Pancreas (tissue), 10 donors: ENCODE data around the gene MANBA. TPM values are rescaled to one million over a fixed set of nuclear protein-coding genes. Genes with fewer than 3 reads are reported as not detected.
A peak's percentile ranks its signal among the peaks of the same experiment; 100 is the strongest.
"Not testable (repeated sequence)": the region's sequence is repeated elsewhere in the genome, so short reads cannot be mapped to it uniquely, and the experiment has no call there.

Experiments used
- ATAC-seq, 4 donors: fragments of 200-7000 bp; cut with Tn5 transposase; one replicate each; pipeline versions ENCODE4 v1.8.0 to v1.9.1; 2020; ENCODE audit warnings: mild to moderate bottlenecking in 4 of 4, moderate library complexity in 4 of 4
- DNase-seq, 6 donors: peaks; one replicate each; pipeline ENCODE4 v3.0.0-alpha.2; 2020
- FAIRE-seq: peaks from 2 replicates; lab custom pipeline; 2012; peaks lifted over from hg19 to GRCh38; lab: Jason Lieb, UNC
- H3K27ac ChIP-seq, 4 donors: fragments of 200-600 bp; sonication (generic); 1 replicate in 3 of 4; 2 replicates in 1 of 4; pipeline versions ENCODE4 v1.5.0 to v1.8.0; 2020
- H3K27me3 ChIP-seq, 4 donors: fragments of 200-600 bp; one replicate each; pipeline ENCODE4 v1.8.0; 2021
- H3K36me3 ChIP-seq, 3 donors: fragments of 200-600 bp; sonication (generic) in 1 of 3; one replicate each; pipeline versions ENCODE4 v1.5.0 to v1.8.0; 2020 to 2021
- H3K4me1 ChIP-seq, 3 donors: fragments of 200-600 bp; one replicate each; pipeline ENCODE4 v1.8.0; 2021
- H3K4me3 ChIP-seq, 4 donors: fragments of 200-600 bp; sonication (generic) in 2 of 4; one replicate each; pipeline versions ENCODE4 v1.5.0 to v1.8.0; 2020 to 2021
- H3K9me3 ChIP-seq, 4 donors: fragments of 200-600 bp; one replicate each; pipeline ENCODE4 v1.8.0; 2021
- CTCF ChIP-seq, 4 donors: fragments of 200-600 bp; sonication (generic) in 3 of 4; IDR thresholded peaks; one replicate each; pipeline versions ENCODE4 v1.5.0 to v1.8.0; 2021; ENCODE audit warnings: antibody characterized with exemption in 4 of 4
- WGBS, 2 donors: extraction: QIAGEN DNeasy Blood & Tissue Kit; methylation state at CpG; one replicate each; pipeline ENCODE4 v1.1.7; 2013; 5-methylcytosine and 5-hydroxymethylcytosine counted together
- intact Hi-C, 3 donors: fragments of 100-400 bp; cut with DNase I; formaldehyde crosslinking; loops; one replicate each; pipeline versions ENCODE4 v1.11.1 to v1.14.2; 2022
- polyA plus RNA-seq, 2 donors: library from polyadenylated mRNA; stranded (reverse); fragments of 200-250 nt; gene quantifications; one replicate each; pipeline ENCODE4 v1.2.3, GENCODE V29; 2013
- total RNA-seq, 6 donors: library from RNA; stranded (reverse); fragmentation: NEBNext Ultra II Directional in 4 of 6; extraction: Animal tissue kit (Norgen Biotek cat#: 25700) in 4 of 6; gene quantifications; one replicate each; pipeline versions ENCODE4 v1.2.1 to v1.2.4, GENCODE V29; 2021 to 2023
- donor health status: healthy with polysubstance abuse.
- donor health status: DM: no; HTN: no; CAD: no; lungs with moderate emphysema.
- donor health status: DM: no; HTN: no; CAD: no.
- donor health status: control.
- donor health status: control.
- donor health status: Bipolar disorder and iron deficiency.
- donor health status: DM: yes; HTN: yes; CAD: no.
- donor health status: DM: no; HTN: no; CAD: no.
- donor health status: DM: no; HTN: no; CAD: no.
- donor health status: DM: yes; HTN: yes; CAD: no.

Gene MANBA
- total and polyA plus RNA-seq, 8 donors, result 7.8 to 22.0 (median 10.7) TPM

- no peak overlapping the region for H3K4me3 ChIP-seq
- intact Hi-C loops, result no loop called here
- WGBS, 2 donors, result 63 to 86% methylated on average over 1 of the region's 1 CpG
- H3K27me3 ChIP-seq, result no peaks in the 10 kb centered on the region
- H3K4me1 ChIP-seq, result no peaks in the 10 kb centered on the region
- TF ChIP-seq CTCF (IDR thresholded peaks at IDR 0.05), result no peak
- ATAC-seq (peak in 2 of 4 donors; percentile 30 to 52), DNase-seq (no peak), FAIRE-seq (no peak)
- no peak overlapping the region for H3K27ac ChIP-seq
- no peaks in the 10 kb centered on the region for H3K9me3 ChIP-seq
- no peaks in the 10 kb centered on the region for H3K36me3 ChIP-seq
These were observed 43.2 kb downstream of the MANBA start for GRCh38 chr4:102717448-102718092.

GRCh38 chr4:102715057-102715456, 45.7 kb downstream of the MANBA start:
- no peak for FAIRE-seq
- no peak overlapping the region for H3K4me3 ChIP-seq
- no peaks in the 10 kb centered on the region for H3K36me3 ChIP-seq
- DNase-seq, result no peak
- ATAC-seq, result no peak
- intact Hi-C loops, result no loop called here
- H3K27me3 ChIP-seq, result no peaks in the 10 kb centered on the region
- no peak overlapping the region for H3K27ac ChIP-seq
- H3K4me1 ChIP-seq, result no peaks in the 10 kb centered on the region
- 88 to 95% methylated on average over 1 of the region's 1 CpG for WGBS, 2 donors
- no peak for TF ChIP-seq CTCF (IDR thresholded peaks at IDR 0.05)
- no peaks in the 10 kb centered on the region for H3K9me3 ChIP-seq

GRCh38 chr4:102713774-102714173, 47.0 kb downstream of the MANBA start:
- H3K4me3 ChIP-seq, H3K4me1 ChIP-seq, DNase-seq, FAIRE-seq, intact Hi-C loops, H3K27ac ChIP-seq, H3K9me3 ChIP-seq, H3K36me3 ChIP-seq, H3K27me3 ChIP-seq, ATAC-seq: not testable (repeated sequence)
- 92% methylated on average over 3 of the region's 3 CpGs for WGBS, 2 donors

GRCh38 chr4:102713096-102713495, 47.7 kb downstream of the MANBA start:
- ATAC-seq (peak in 3 of 4 donors; percentile 62 to 82 (median 69)), DNase-seq (no peak), FAIRE-seq (no peak)
- no peaks in the 10 kb centered on the region for H3K4me1 ChIP-seq
- TF ChIP-seq CTCF (IDR thresholded peaks at IDR 0.05), result no peak
- no peak overlapping the region for H3K27ac ChIP-seq
- intact Hi-C loops, result no loop called here
- H3K9me3 ChIP-seq, result no peaks in the 10 kb centered on the region
- H3K4me3 ChIP-seq, result no peak overlapping the region
- H3K27me3 ChIP-seq, result no peaks in the 10 kb centered on the region
- H3K36me3 ChIP-seq, result no peaks in the 10 kb centered on the region
- 30 to 47% methylated on average over 3 of the region's 3 CpGs for WGBS, 2 donors

- H3K27me3 ChIP-seq, result no peaks in the 10 kb centered on the region
- 91 to 95% methylated on average over 3 of the region's 3 CpGs for WGBS, 2 donors
- DNase-seq, result no peak
- intact Hi-C loops, result no loop called here
- H3K4me1 ChIP-seq, result no peaks in the 10 kb centered on the region
- no peak overlapping the region for H3K27ac ChIP-seq
- no peaks in the 10 kb centered on the region for H3K36me3 ChIP-seq
- H3K4me3 ChIP-seq, result no peak overlapping the region
- no peaks in the 10 kb centered on the region for H3K9me3 ChIP-seq
- FAIRE-seq, result no peak
- ATAC-seq, result no peak
- TF ChIP-seq CTCF (IDR thresholded peaks at IDR 0.05), result no peak
These were observed 49.8 kb downstream of the MANBA start for GRCh38 chr4:102710986-102711385.

GRCh38 chr4:102709060-102709459, 51.7 kb downstream of the MANBA start:
- intact Hi-C loops, H3K9me3 ChIP-seq, H3K27ac ChIP-seq, H3K27me3 ChIP-seq, H3K4me1 ChIP-seq, DNase-seq, FAIRE-seq, H3K36me3 ChIP-seq, ATAC-seq, H3K4me3 ChIP-seq: not testable (repeated sequence)
- WGBS, 2 donors, result 96 to 99% methylated on average over 1 of the region's 1 CpG
